MCF 10A (cell line): ENCODE measurements around the gene HSF4. TPM values are rescaled to one million over a fixed set of nuclear protein-coding genes. Genes with fewer than 3 reads are reported as not detected.
A peak's percentile ranks its signal among the peaks of the same experiment; 100 is the strongest.

Experiments
- BruUV-seq: library from RNA; stranded (reverse); fragments of 400-500 nt; replicated peaks from 2 replicates; lab custom pipeline; 2021; lab: Mats Ljungman, UMichigan
- CTCF ChIA-PET: fragments of 300-600 bp; sonication (Branson Sonifier 250); formaldehyde crosslinking; extraction: SDS; loops from one replicate; lab custom pipeline; 2021; ENCODE audit warnings: antibody characterized with exemption, inconsistent platforms; lab: Yijun Ruan, JAX
- POLR2A ChIA-PET: fragments of 300-600, 350-650 bp; sonication (Branson Sonifier 250); formaldehyde crosslinking; extraction: SDS; loops from one replicate; lab custom pipeline; 2020; ENCODE audit warnings: antibody characterized with exemption, inconsistent platforms; lab: Yijun Ruan, JAX
- DNase-seq: peaks from one replicate; pipeline ENCODE4 v3.0.0-alpha.2; 2018; ENCODE audit not compliant: unreplicated experiment
- H3K27ac Mint-ChIP-seq: one replicate; pipeline ENCODE4 v1.8.0; 2022; ENCODE audit warnings: mild to moderate bottlenecking, low read depth, mixed read lengths; ENCODE audit not compliant: unreplicated experiment
- H3K27me3 Mint-ChIP-seq: one replicate; pipeline ENCODE4 v1.8.0; 2022; ENCODE audit warnings: mixed read lengths; ENCODE audit not compliant: insufficient read depth, unreplicated experiment
- H3K36me3 Mint-ChIP-seq: one replicate; pipeline ENCODE4 v1.8.0; 2022; ENCODE audit warnings: mild to moderate bottlenecking, moderate library complexity, mixed read lengths; ENCODE audit not compliant: insufficient read depth, unreplicated experiment
- H3K4me1 Mint-ChIP-seq: one replicate; pipeline ENCODE4 v1.8.0; 2022; ENCODE audit warnings: mixed read lengths; ENCODE audit not compliant: insufficient read depth, unreplicated experiment
- H3K4me3 Mint-ChIP-seq: one replicate; pipeline ENCODE4 v1.8.0; 2022; ENCODE audit warnings: mild to moderate bottlenecking, moderate library complexity, mixed read lengths; ENCODE audit not compliant: unreplicated experiment
- H3K9me3 Mint-ChIP-seq: one replicate; pipeline ENCODE4 v1.8.0; 2022; ENCODE audit warnings: mixed read lengths; ENCODE audit not compliant: unreplicated experiment
- intact Hi-C: fragments of 100-400 bp; cut with micrococcal nuclease; formaldehyde crosslinking; loops from 2 replicates; pipeline ENCODE4 v1.14.1; 2022
- total RNA-seq: library from RNA; stranded (reverse); gene quantifications from 2 replicates; pipeline ENCODE4 v1.2.3, GENCODE V29; 2022
- TF ChIP-seq, protein P1 (sequence below): fragments of 200-600 bp; IDR thresholded peaks from one replicate; pipeline ENCODE4 v1.8.0; 2022; ENCODE audit warnings: antibody characterized with exemption, mild to moderate bottlenecking; ENCODE audit not compliant: unreplicated experiment

HSF4 gene
- total RNA-seq, 1 experiment from 2014 or later: 34.3 TPM

DNA sequence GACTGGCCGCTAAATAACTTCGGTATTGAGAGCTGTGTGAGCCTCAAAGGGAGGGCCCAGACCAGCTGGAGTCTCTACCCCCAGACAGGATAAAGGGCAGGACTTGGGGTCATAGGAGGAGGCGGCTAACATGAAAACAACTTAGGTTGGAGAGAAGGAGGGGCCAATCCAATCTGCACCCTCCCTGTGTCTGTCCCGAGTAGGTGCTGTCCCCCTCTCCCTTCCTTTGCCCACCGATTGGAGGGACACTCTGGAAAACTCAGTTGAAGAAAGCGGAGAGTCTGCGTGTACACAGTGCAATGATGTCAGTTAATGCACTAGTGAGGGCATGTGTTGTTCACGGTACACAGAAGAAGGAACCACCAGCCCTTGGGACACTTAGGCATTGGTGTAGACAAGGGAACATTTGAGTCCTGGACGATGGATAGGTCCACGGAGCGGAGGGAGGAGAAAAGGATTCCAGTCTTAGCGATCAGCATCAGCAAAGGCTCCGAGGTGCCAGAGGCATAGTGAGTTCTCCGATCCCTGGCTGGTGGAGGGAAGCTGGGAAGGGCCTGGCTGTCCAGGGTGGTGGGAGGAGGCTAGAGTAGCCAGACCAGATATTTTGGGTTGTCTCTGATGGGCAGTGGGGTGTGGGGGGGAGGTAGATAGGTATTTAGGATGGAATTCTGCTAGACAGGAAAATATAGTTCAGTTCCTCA is 6.6 kb downstream of the HSF4 start:
- H3K36me3 Mint-ChIP-seq: peaks cover 17% of the 10 kb centered on the region

DNA sequence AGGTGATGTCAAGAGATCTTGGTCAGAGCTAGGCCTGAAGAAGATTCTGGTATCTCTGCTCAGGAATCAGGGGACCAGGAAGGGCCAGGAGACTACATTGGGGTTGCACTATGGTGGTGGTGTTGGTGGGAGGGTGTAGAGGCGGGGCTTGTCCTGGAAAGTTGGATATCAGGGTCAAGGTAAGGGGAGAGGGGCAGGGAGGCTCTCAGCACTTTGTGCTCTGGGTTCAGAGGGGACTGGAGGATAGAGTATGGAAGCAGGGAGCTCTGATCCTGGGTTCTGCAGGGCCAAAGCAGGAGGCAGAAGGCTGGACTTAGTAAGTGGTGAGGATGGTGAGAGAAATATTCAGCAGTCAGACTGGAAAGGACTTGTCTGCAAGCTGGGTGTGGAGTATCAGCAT is 8.8 kb downstream of the HSF4 start:
- POLR2A ChIA-PET: interaction anchor here (0.6 to 6.5 kb wide), 15 partner anchors 11 to 391 kb away, joined by 3 to 94 read pairs (median 7); partner anchors contain the start of genes EXOC3L1, FBXL8, FHOD1 and MATCAP1
- peaks cover 55% of the 10 kb centered on the region for H3K4me1 Mint-ChIP-seq

More for the DNA sequence above, 6.6 kb downstream of the HSF4 start:
- TF ChIP-seq, protein P1, sequence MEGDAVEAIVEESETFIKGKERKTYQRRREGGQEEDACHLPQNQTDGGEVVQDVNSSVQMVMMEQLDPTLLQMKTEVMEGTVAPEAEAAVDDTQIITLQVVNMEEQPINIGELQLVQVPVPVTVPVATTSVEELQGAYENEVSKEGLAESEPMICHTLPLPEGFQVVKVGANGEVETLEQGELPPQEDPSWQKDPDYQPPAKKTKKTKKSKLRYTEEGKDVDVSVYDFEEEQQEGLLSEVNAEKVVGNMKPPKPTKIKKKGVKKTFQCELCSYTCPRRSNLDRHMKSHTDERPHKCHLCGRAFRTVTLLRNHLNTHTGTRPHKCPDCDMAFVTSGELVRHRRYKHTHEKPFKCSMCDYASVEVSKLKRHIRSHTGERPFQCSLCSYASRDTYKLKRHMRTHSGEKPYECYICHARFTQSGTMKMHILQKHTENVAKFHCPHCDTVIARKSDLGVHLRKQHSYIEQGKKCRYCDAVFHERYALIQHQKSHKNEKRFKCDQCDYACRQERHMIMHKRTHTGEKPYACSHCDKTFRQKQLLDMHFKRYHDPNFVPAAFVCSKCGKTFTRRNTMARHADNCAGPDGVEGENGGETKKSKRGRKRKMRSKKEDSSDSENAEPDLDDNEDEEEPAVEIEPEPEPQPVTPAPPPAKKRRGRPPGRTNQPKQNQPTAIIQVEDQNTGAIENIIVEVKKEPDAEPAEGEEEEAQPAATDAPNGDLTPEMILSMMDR: no peak
- ChIA-PET POLR2A (interaction anchor here (0.9 to 2.8 kb wide), 9 partner anchors 11 to 290 kb away, joined by 3 to 51 read pairs (median 5); partner anchors contain the start of genes ELMO3, FBXL8, MATCAP1 and PDP2), CTCF (interaction anchor here (1.0 kb wide), 1 partner anchor 12 kb away, joined by 4 read pairs; the partner anchor contains the start of genes FBXL8 and TRADD)
- TSS peak; percentile 44 for BruUV-seq
- H3K4me3 Mint-ChIP-seq: peak overlapping the region; percentile 83
- no peaks in the 10 kb centered on the region for H3K9me3 Mint-ChIP-seq
- no peak for DNase-seq
- no peaks in the 10 kb centered on the region for H3K27me3 Mint-ChIP-seq
- intact Hi-C loops: loop anchor here (1.0 kb wide), 1 partner anchor 10 kb away; no protein-coding TSS in a partner anchor
- peaks cover 41% of the 10 kb centered on the region for H3K4me1 Mint-ChIP-seq
- peak overlapping the region; percentile 90 for H3K27ac Mint-ChIP-seq

DNA sequence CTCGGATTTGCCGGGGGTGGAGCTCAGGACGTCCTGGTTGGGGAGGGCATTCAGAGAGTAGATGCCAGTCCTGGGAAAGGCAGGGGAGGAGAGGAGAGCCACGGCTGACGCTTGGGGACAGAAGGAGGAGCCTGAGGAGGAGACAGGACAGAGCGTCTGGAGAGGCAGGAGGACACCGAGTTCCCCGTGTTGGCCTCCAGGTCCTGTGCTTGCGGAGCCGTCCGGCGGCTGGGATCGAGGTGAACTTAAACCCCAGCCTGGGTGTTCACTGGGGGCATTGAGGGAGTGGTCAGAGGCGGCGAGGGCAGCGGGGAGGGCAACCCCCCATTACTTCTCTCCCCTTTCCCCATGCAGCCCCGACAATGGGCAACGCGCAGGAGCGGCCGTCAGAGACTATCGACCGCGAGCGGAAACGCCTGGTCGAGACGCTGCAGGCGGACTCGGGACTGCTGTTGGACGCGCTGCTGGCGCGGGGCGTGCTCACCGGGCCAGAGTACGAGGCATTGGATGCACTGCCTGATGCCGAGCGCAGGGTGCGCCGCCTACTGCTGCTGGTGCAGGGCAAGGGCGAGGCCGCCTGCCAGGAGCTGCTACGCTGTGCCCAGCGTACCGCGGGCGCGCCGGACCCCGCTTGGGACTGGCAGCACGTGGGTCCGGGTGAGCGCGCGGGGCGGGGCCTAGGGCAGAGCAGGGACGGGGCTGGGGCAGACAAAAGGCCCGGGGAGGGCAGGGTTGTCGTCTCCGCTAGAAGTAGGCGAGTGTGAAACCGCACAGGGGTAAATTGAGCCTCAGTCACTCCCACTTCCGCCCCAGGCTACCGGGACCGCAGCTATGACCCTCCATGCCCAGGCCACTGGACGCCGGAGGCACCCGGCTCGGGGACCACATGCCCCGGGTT is 9.5 kb downstream of the HSF4 start:
- Mint-ChIP-seq H3K36me3 (peaks cover 30% of the 10 kb centered on the region), H3K4me3 (peak overlapping the region; percentile 81), H3K4me1 (peaks cover 61% of the 10 kb centered on the region), H3K27ac (peak overlapping the region; percentile 79), H3K27me3 (no peaks in the 10 kb centered on the region), H3K9me3 (no peaks in the 10 kb centered on the region)
- DNase-seq: peak; percentile 91
- CTCF ChIA-PET: interaction anchor here (0.6 to 2.5 kb wide), 18 partner anchors 8 to 373 kb away, joined by 3 to 12 read pairs (median 4); partner anchors contain the start of genes FBXL8, MATCAP1, TERB1 and TRADD
- BruUV-seq: no TSS peak
- TF ChIP-seq, protein P1: peak; percentile 8
- POLR2A ChIA-PET: interaction anchor here (0.6 to 6.5 kb wide), 18 partner anchors 10 to 388 kb away, joined by 3 to 94 read pairs (median 6); partner anchors contain the start of genes E2F4, EXOC3L1, FBXL8 and FHOD1
- intact Hi-C loops: no loop called here

More for the DNA sequence above, 8.8 kb downstream of the HSF4 start:
- CTCF ChIA-PET: interaction anchor here (0.6 to 2.2 kb wide), 14 partner anchors 9 to 372 kb away, joined by 3 to 9 read pairs (median 4); partner anchors contain the start of genes FBXL8, TERB1, TMEM208 and TRADD
- BruUV-seq: no TSS peak
- H3K27me3 Mint-ChIP-seq: no peaks in the 10 kb centered on the region
- H3K36me3 Mint-ChIP-seq: peaks cover 23% of the 10 kb centered on the region
- intact Hi-C loops: no loop called here
- H3K27ac Mint-ChIP-seq: peak overlapping the region; percentile 79
- peak overlapping the region; percentile 81 for H3K4me3 Mint-ChIP-seq
- DNase-seq: no peak
- TF ChIP-seq, protein P1: no peak
- no peaks in the 10 kb centered on the region for H3K9me3 Mint-ChIP-seq
